ENCODE measurements around the gene BTBD19. TPM values are rescaled to one million over a fixed set of nuclear protein-coding genes. Genes with fewer than 3 reads are reported as not detected.

Gene BTBD19
- total RNA-seq, 1 experiment from 2014 or later: 11.6 TPM

- Histone ChIP-seq H4K20me1 (ENCODE audit: insufficient read depth) (no peaks in the 10 kb centered on the region), H3K9me3 (ENCODE audit: control insufficient read depth in 1 of 2, insufficient read depth in 1 of 2, low read depth in 1 of 2, low read length in 2 of 2) (no peaks in the 10 kb centered on the region), H3K9ac (ENCODE audit: low read length) (peak overlapping the region; percentile 62), H3K4me3 (replicated peaks in 1 of 2; ENCODE audit: low read depth in 1 of 2, low read length in 2 of 2) (peak overlapping the region; percentile 8 to 29; a peak in 3 of 4 replicates), H3K9me2 (ENCODE audit: insufficient read depth) (no peaks in the 10 kb centered on the region), H2AFZ (ENCODE audit: low read depth, low read length, poor library complexity, severe bottlenecking) (no peak overlapping the region), H3K4me2 (ENCODE audit: low read length) (peak overlapping the region; percentile 83), H3K27me3 (ENCODE audit: insufficient read depth, low read length) (no peaks in the 10 kb centered on the region), H3K79me2 (ENCODE audit: insufficient read depth, low read length) (no peaks in the 10 kb centered on the region), H3K4me1 (ENCODE audit: control insufficient read depth in 1 of 2, insufficient read depth in 2 of 2, low read length in 2 of 2) (peaks cover 11 to 39% of the 10 kb centered on the region in 2 experiments), H3K27ac (ENCODE audit: low read depth, low read length) (peak overlapping the region; percentile 83), H3K36me3 (ENCODE audit: control insufficient read depth in 1 of 2, insufficient read depth in 2 of 2, low read length in 2 of 2) (no peaks in the 10 kb centered on the region)
- RAD21 ChIA-PET (ENCODE audit: low non-redundant PET in 1 of 2, low total read pairs in 2 of 2, uncharacterized antibody in 2 of 2, unreplicated experiment in 2 of 2): interaction anchor here (1.1 to 1.2 kb wide), 2 partner anchors 26 to 88 kb away, joined by 3 to 4 read pairs; no protein-coding TSS in a partner anchor
- TF ChIP-seq, protein P1, sequence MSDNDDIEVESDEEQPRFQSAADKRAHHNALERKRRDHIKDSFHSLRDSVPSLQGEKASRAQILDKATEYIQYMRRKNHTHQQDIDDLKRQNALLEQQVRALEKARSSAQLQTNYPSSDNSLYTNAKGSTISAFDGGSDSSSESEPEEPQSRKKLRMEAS (IDR thresholded peaks at IDR 0.05): no peak
- TF ChIP-seq CBX3 (IDR thresholded peaks at IDR 0.05; ENCODE audit: low read depth) (no peak), POLR2A (IDR thresholded peaks at IDR 0.05; ENCODE audit: borderline replicate concordance, extremely low read depth, insufficient read depth, insufficient read length) (no peak), TCF7L2 (IDR thresholded peaks at IDR 0.05; ENCODE audit: borderline replicate concordance, extremely low read depth, insufficient read depth, insufficient read length) (no peak), ZNF274 (IDR thresholded peaks at IDR 0.05; ENCODE audit: low read depth, low read length) (no peak), FOSL1 (IDR thresholded peaks at IDR 0.05; ENCODE audit: low read depth) (no peak), ELF1 (IDR thresholded peaks at IDR 0.05; ENCODE audit: borderline replicate concordance, low read depth) (no peak)
- TF ChIP-seq, protein P2, sequence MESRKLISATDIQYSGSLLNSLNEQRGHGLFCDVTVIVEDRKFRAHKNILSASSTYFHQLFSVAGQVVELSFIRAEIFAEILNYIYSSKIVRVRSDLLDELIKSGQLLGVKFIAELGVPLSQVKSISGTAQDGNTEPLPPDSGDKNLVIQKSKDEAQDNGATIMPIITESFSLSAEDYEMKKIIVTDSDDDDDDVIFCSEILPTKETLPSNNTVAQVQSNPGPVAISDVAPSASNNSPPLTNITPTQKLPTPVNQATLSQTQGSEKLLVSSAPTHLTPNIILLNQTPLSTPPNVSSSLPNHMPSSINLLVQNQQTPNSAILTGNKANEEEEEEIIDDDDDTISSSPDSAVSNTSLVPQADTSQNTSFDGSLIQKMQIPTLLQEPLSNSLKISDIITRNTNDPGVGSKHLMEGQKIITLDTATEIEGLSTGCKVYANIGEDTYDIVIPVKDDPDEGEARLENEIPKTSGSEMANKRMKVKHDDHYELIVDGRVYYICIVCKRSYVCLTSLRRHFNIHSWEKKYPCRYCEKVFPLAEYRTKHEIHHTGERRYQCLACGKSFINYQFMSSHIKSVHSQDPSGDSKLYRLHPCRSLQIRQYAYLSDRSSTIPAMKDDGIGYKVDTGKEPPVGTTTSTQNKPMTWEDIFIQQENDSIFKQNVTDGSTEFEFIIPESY (IDR thresholded peaks at IDR 0.05; ENCODE audit: extremely low read depth, insufficient replicate concordance, low read length): no peak
- intact Hi-C loops (cut with micrococcal nuclease): no loop called here
- POLR2A ChIA-PET: interaction anchor here (0.6 to 9.1 kb wide), 32 partner anchors 11 to 2000 kb away, joined by 3 to 200 read pairs (median 5); partner anchors contain the start of genes ARMH1, BEST4, BTBD19 and DYNLT4
- no TSS peak for BruUV-seq (replicated peaks)
- ATAC-seq (peak; percentile 25), DNase-seq (ENCODE audit: low read depth, low spot score) (no peak)
- CTCF ChIA-PET: interaction anchor here (1.0 to 1.8 kb wide), 5 partner anchors 11 to 90 kb away, joined by 3 to 8 read pairs (median 4); partner anchors contain the start of genes PLK3 and RNU5D-1
These were observed 10.9 kb downstream of the BTBD19 start for GRCh38 chr1:44819196-44819607.

Measured in HCT116 (cell line).